CD4-positive, CD25-positive, alpha-beta regulatory T cell (primary cell): ENCODE data around the gene ACTN1. TPM values are rescaled to one million over a fixed set of nuclear protein-coding genes. Genes with fewer than 3 reads are reported as not detected.

Experiments used
- ATAC-seq, 2 donors: fragments of 150-1000 bp; cut with Tn5 transposase; one replicate each; pipeline ENCODE4 v1.10.0; 2021; ENCODE audit warnings: low read depth in 2 of 2, moderate number of reproducible peaks in 2 of 2, moderate library complexity in 1 of 2
- DNase-seq, 3 donors: peaks; one replicate each; pipeline versions ENCODE4 v3.0.0 to v3.0.0-alpha.2; 2012 to 2022; ENCODE audit warnings: mixed read lengths in 1 of 3
- H3K27ac ChIP-seq: one replicate; pipeline ENCODE4 v1.7.0; 2013; ENCODE audit warnings: mild to moderate bottlenecking, low read length; ENCODE audit not compliant: insufficient read depth, poor library complexity, severe bottlenecking
- H3K27me3 ChIP-seq: one replicate; pipeline ENCODE4 v1.7.0; 2013; ENCODE audit warnings: low read length; ENCODE audit not compliant: control insufficient read depth, insufficient read depth
- H3K36me3 ChIP-seq: one replicate; pipeline ENCODE4 v1.7.0; 2013; ENCODE audit warnings: mild to moderate bottlenecking, low read length, moderate library complexity; ENCODE audit not compliant: control insufficient read depth, insufficient read depth
- H3K4me1 ChIP-seq: 2 replicates; pipeline ENCODE4 v1.7.0; 2013; ENCODE audit warnings: mild to moderate bottlenecking, low read length; ENCODE audit not compliant: insufficient read depth, control insufficient read depth, poor library complexity, severe bottlenecking
- H3K4me3 ChIP-seq: one replicate; pipeline ENCODE4 v1.7.0; 2013; ENCODE audit warnings: low read depth, mild to moderate bottlenecking, low read length, moderate library complexity
- H3K9me3 ChIP-seq, 2 experiments: 1 replicate in 1 of 2; 2 replicates in 1 of 2; pipeline ENCODE4 v1.7.0; 2013; ENCODE audit warnings: low read length in 2 of 2, mild to moderate bottlenecking in 1 of 2, moderate library complexity in 1 of 2; ENCODE audit not compliant: control insufficient read depth in 2 of 2
- H3K27ac Mint-ChIP-seq, 3 donors: one replicate each; pipeline ENCODE4 v1.8.0; 2020 to 2022; ENCODE audit warnings: mild to moderate bottlenecking in 3 of 3, mixed read lengths in 3 of 3, moderate library complexity in 2 of 3
- H3K27me3 Mint-ChIP-seq: one replicate; pipeline ENCODE4 v1.8.0; 2022; ENCODE audit warnings: mild to moderate bottlenecking, mixed read lengths
- H3K36me3 Mint-ChIP-seq: one replicate; pipeline ENCODE4 v1.8.0; 2020; ENCODE audit warnings: mixed read lengths
- H3K4me1 Mint-ChIP-seq, 4 donors: one replicate each; pipeline ENCODE4 v1.8.0; 2020 to 2022; ENCODE audit warnings: mixed read lengths in 4 of 4, mild to moderate bottlenecking in 1 of 4
- H3K4me3 Mint-ChIP-seq, 4 donors: one replicate each; pipeline ENCODE4 v1.8.0; 2020 to 2022; ENCODE audit warnings: mild to moderate bottlenecking in 4 of 4, mixed read lengths in 4 of 4, moderate library complexity in 3 of 4
- H3K9me3 Mint-ChIP-seq, 7 donors: one replicate each; pipeline ENCODE4 v1.8.0; 2020 to 2022; ENCODE audit warnings: mixed read lengths in 7 of 7, mild to moderate bottlenecking in 3 of 7, moderate library complexity in 2 of 7
- polyA plus RNA-seq, 4 donors: library from polyadenylated mRNA; unstranded; fragments of 300-500 nt; fragmentation: Illumina TruSeq; gene quantifications; one replicate each; pipeline ENCODE4 v1.2.3, GENCODE V29; 2021
- total RNA-seq: library from RNA; stranded (reverse); gene quantifications from one replicate; pipeline ENCODE4 v1.2.3, GENCODE V29; 2022

The ACTN1 gene
- total and polyA plus RNA-seq, 5 donors from 2014 or later = 28.3 to 78.8 (median 47.5) TPM

DNA sequence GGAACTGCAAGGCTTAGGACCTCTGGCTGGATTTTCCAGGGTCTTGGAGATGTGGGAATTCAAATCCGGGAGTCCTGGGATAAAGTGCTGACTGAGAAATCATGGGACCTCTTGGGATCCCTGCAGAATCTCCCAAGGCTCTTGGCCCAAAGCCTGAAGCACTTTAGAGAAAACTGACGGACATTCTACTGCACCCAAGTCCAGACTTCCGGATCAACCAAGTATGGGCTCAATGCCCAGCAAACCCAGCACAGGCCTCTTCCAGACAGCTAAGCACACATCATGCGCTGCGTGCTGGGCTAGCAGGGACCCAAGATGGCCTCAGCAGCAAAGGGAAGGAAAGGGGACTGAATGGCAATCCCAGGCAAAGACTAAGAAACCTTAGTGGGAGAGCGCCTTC lies 85.0 kb downstream of the ACTN1 start:
- Mint-ChIP-seq H3K27ac (no peak overlapping the region), H3K9me3 (no peaks in the 10 kb centered on the region)

DNA sequence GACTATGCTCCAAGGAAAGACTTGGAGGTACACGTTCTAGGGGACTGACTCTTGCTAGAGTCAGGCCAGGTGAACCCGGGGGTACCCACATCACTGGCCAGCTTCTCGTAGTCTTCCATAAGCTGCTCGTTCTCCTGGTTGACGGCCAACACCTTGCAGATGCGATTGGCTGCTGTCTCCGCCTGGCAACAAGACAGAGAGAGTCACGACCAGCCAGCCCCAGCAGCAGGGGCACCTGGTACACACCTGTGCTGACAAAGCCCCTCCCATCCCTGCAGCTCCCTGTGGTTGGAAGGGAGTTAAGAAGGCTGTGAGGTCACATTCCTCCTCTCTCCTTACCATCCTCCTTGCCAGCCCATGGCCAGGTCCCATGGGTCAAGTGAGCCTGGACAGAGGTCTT lies 85.5 kb downstream of the ACTN1 start:
- H3K4me1 Mint-ChIP-seq = peaks cover 0 to 2% (median 0%) of the 10 kb centered on the region in 4 donors
- DNase-seq (no peak), ATAC-seq (no peak)
- Histone ChIP-seq H3K4me1 (no peaks in the 10 kb centered on the region), H3K27ac (no peak overlapping the region), H3K27me3 (no peaks in the 10 kb centered on the region), H3K4me3 (no peak overlapping the region), H3K9me3 (no peaks in the 10 kb centered on the region), H3K36me3 (peaks cover 34% of the 10 kb centered on the region)
- H3K27me3 Mint-ChIP-seq = no peaks in the 10 kb centered on the region
- H3K36me3 Mint-ChIP-seq = peaks cover 33% of the 10 kb centered on the region
- no peak overlapping the region for H3K4me3 Mint-ChIP-seq
- H3K9me3 Mint-ChIP-seq = no peaks in the 10 kb centered on the region
- H3K27ac Mint-ChIP-seq = no peak overlapping the region

More for the DNA sequence above, 85.0 kb downstream of the ACTN1 start:
- Histone ChIP-seq H3K27me3 (no peaks in the 10 kb centered on the region), H3K4me1 (no peaks in the 10 kb centered on the region), H3K9me3 (no peaks in the 10 kb centered on the region), H3K4me3 (no peak overlapping the region), H3K27ac (no peak overlapping the region), H3K36me3 (peaks cover 32% of the 10 kb centered on the region)
- DNase-seq (no peak), ATAC-seq (no peak)
- H3K4me3 Mint-ChIP-seq = peak overlapping the region in 1 of 4 donors; percentile 26
- no peaks in the 10 kb centered on the region for H3K27me3 Mint-ChIP-seq
- peaks cover 28% of the 10 kb centered on the region for H3K36me3 Mint-ChIP-seq
- peaks cover 0 to 2% (median 0%) of the 10 kb centered on the region in 4 donors for H3K4me1 Mint-ChIP-seq

DNA sequence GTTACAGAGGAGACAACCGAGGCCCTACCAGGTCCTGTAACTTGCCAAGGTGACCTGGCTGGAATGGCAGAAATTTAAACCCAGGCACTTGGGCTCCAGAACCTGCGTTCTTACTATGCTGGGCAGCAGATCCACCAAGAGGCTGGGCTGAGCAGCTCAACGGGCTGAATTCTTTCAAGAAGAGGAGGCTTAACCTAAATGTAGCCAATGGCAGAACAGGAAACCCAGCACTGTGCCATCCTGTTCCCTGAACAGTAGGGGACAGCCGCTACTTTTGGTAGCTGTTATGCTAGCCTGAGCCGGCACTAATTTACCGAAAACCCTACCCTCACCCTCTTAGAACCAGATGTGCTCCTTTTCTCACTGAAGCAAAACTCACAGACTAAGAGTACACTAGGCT lies 86.1 kb downstream of the ACTN1 start:
- Mint-ChIP-seq H3K4me3 (no peak overlapping the region), H3K27ac (peak overlapping the region in 1 of 3 donors; percentile 48), H3K36me3 (peaks cover 32% of the 10 kb centered on the region), H3K9me3 (no peaks in the 10 kb centered on the region), H3K27me3 (no peaks in the 10 kb centered on the region), H3K4me1 (no peaks in the 10 kb centered on the region)
- DNase-seq (no peak), ATAC-seq (no peak)
- Histone ChIP-seq H3K4me1 (no peaks in the 10 kb centered on the region), H3K4me3 (no peak overlapping the region), H3K36me3 (peaks cover 37% of the 10 kb centered on the region), H3K9me3 (no peaks in the 10 kb centered on the region), H3K27me3 (no peaks in the 10 kb centered on the region), H3K27ac (no peak overlapping the region)

DNA sequence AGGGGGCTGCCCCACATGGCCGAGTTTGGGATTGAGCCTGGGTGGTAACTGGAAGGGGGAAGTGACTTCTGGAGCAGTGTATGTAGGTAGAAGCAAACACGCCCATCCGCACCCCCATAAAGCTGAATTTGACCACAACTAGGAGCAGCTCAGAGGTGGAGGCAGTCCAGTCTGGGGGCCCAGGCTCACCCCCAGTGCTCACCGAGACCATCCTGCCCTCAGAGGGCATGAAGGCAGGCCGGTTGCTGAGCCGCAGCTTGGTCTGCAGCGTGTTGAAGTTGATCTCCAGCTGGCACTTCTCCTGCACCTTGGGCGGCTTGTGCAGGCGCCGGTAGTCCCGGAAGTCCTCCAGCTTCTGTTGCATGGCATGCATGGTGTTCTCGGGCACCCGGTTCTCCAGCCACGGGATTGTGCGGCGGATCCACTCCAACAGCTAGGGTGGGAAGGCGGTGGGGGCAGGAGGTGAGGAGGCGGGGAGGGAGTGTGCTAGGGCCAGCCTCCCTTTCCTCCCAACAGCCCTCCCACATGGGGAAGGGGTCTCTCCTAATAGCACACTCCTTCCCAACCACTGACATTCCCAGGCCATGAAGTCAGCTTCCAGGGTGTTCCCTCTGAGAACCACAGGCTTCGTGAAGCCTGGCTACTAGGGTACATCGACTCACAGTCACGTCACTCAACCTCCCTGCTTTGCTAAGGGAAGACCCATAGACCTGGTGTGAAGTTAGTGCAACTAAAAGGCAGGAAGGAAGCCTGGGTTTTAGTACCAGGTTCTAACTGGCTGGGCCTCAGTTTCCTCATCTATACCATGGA lies 87.0 kb downstream of the ACTN1 start:
- no peak for ATAC-seq
- Mint-ChIP-seq H3K27ac (no peak overlapping the region), H3K27me3 (no peaks in the 10 kb centered on the region), H3K36me3 (peaks cover 37% of the 10 kb centered on the region), H3K9me3 (no peaks in the 10 kb centered on the region), H3K4me1 (no peaks in the 10 kb centered on the region), H3K4me3 (no peak overlapping the region)
- no peaks in the 10 kb centered on the region for H3K4me1 ChIP-seq
- H3K27me3 ChIP-seq = no peaks in the 10 kb centered on the region
- no peak overlapping the region for H3K4me3 ChIP-seq
- DNase-seq = no peak
- no peak overlapping the region for H3K27ac ChIP-seq
- peaks cover 37% of the 10 kb centered on the region for H3K36me3 ChIP-seq
- H3K9me3 ChIP-seq = no peaks in the 10 kb centered on the region

DNA sequence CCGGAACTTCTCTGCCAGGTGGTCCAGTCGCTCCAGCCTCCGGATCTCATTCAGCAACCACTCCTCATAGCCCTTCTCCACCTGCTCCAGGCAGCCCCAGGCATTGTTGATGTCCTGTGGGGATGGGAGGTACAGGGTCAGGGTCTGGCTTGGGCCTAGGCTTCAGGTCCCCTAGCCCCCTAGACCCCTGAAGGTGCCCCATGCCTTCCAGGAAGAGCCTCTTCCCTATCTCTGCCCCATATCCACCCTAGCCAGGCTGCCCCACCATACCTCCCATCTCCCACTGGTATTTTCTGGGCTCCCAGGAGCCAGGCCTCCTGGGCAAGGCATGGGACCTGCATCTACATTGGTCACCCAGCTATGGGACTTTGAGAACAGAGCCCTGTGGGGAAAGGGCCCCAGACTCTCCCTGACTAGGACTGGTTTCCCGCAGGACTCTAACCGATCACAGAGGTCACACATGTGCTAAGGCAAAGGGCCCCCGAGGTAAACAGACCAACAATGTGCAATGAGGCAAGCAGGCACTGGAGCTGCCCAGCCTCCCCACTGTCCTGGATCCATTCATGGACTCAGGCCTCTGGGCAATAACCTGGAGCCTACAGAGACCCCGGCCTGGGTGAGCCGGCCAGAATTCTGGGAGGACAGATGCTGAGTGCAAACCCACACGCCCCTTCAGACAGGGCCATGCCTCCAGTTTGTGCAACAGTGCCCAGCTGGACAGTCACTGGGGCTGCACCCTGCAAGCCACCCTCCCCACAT lies 88.8 kb downstream of the ACTN1 start:
- no peaks in the 10 kb centered on the region for H3K27me3 ChIP-seq
- Mint-ChIP-seq H3K4me3 (no peak overlapping the region), H3K9me3 (no peaks in the 10 kb centered on the region), H3K4me1 (no peaks in the 10 kb centered on the region), H3K36me3 (peaks cover 40% of the 10 kb centered on the region), H3K27ac (peak overlapping the region in 1 of 3 donors; percentile 71), H3K27me3 (no peaks in the 10 kb centered on the region)
- no peaks in the 10 kb centered on the region for H3K4me1 ChIP-seq
- H3K27ac ChIP-seq = no peak overlapping the region
- no peaks in the 10 kb centered on the region for H3K9me3 ChIP-seq
- H3K36me3 ChIP-seq = peaks cover 39% of the 10 kb centered on the region
- no peak for ATAC-seq
- no peak for DNase-seq
- H3K4me3 ChIP-seq = no peak overlapping the region

DNA sequence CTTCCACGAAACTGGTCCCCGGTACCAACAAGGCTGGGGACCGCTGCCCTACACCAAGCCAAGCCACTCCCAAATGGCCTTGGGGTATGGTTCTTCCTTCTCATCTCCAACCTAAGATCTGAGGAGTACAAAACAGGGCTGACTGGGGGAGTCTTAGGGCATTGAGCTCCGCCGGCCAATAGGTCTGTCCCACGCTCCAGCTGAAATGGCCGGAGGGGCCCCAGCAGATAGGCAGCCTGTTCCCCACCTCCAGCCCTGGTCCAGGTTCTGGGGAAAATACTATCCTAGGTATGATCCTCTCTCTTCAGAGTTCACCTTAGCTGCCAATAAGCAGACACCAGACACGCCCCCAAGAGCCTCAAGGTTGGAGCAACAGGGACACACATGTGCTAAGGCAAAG lies 90.2 kb downstream of the ACTN1 start:
- no peaks in the 10 kb centered on the region for H3K27me3 ChIP-seq
- Mint-ChIP-seq H3K36me3 (peaks cover 44% of the 10 kb centered on the region), H3K9me3 (no peaks in the 10 kb centered on the region), H3K27ac (no peak overlapping the region), H3K27me3 (no peaks in the 10 kb centered on the region), H3K4me3 (no peak overlapping the region), H3K4me1 (no peaks in the 10 kb centered on the region)
- H3K9me3 ChIP-seq = no peaks in the 10 kb centered on the region
- peaks cover 48% of the 10 kb centered on the region for H3K36me3 ChIP-seq
- no peak overlapping the region for H3K4me3 ChIP-seq
- H3K27ac ChIP-seq = no peak overlapping the region
- ATAC-seq (no peak), DNase-seq (no peak)
- H3K4me1 ChIP-seq = no peaks in the 10 kb centered on the region

DNA sequence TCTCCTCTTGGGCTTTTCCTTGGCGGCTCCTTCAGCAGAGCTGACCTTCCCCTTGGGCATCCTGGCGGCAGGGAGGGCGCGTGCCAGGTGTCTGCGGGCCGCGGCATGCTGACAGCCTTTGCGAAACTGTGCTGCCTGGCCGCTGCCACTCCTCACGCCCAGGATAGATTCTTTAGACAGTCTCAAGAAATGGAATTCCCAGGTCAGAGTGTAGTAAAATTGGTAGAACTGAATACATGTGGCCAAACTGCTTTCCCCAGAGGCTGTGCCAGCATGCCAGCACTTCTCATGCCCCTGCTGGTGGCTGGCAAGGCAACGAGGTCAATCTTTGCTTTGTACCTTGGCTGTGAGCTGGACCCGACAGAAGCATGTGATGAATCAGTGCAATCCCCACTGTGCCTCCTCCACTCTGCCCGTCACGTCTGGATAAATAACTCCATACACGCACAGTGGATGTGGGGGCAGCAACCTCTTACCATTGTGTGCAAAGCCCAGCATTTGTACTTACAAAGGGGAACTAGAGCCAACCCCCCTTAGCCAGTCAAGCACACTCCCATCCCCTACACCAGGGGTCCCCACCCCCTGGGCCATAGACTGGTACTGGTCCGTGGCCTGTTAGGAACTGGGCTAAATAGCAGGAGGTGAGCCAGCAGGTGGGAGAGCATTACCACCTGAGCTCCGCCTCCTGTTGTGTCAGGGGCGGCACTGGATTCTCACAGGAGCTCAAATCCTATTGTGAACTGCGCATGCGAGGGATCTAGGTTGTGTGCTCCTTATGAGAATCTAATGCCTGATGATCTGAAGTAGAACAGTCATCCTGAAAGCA lies 90.9 kb downstream of the ACTN1 start:
- ATAC-seq = no peak
- Histone ChIP-seq H3K4me3 (no peak overlapping the region), H3K4me1 (no peaks in the 10 kb centered on the region), H3K9me3 (no peaks in the 10 kb centered on the region), H3K36me3 (peaks cover 48% of the 10 kb centered on the region), H3K27ac (no peak overlapping the region), H3K27me3 (no peaks in the 10 kb centered on the region)
- Mint-ChIP-seq H3K9me3 (no peaks in the 10 kb centered on the region), H3K4me1 (no peaks in the 10 kb centered on the region), H3K36me3 (peaks cover 44% of the 10 kb centered on the region), H3K4me3 (peak overlapping the region in 1 of 4 donors; percentile 23), H3K27ac (no peak overlapping the region), H3K27me3 (no peaks in the 10 kb centered on the region)
- DNase-seq = no peak
